Stimulated activated CD8-positive, alpha-beta memory T cell treated with anti-CD3 and anti-CD28 coated beads, Interleukin-15, amount 100 ng/mL, for 48 hours (primary cell): Measurements from ENCODE around the gene DCAKD.

Experiments
- DNase-seq, 2 donors: peaks; one replicate each; pipeline ENCODE4 v3.0.0-alpha.2; 2020; ENCODE audit warnings: low read depth in 2 of 2

The DCAKD gene

DNA sequence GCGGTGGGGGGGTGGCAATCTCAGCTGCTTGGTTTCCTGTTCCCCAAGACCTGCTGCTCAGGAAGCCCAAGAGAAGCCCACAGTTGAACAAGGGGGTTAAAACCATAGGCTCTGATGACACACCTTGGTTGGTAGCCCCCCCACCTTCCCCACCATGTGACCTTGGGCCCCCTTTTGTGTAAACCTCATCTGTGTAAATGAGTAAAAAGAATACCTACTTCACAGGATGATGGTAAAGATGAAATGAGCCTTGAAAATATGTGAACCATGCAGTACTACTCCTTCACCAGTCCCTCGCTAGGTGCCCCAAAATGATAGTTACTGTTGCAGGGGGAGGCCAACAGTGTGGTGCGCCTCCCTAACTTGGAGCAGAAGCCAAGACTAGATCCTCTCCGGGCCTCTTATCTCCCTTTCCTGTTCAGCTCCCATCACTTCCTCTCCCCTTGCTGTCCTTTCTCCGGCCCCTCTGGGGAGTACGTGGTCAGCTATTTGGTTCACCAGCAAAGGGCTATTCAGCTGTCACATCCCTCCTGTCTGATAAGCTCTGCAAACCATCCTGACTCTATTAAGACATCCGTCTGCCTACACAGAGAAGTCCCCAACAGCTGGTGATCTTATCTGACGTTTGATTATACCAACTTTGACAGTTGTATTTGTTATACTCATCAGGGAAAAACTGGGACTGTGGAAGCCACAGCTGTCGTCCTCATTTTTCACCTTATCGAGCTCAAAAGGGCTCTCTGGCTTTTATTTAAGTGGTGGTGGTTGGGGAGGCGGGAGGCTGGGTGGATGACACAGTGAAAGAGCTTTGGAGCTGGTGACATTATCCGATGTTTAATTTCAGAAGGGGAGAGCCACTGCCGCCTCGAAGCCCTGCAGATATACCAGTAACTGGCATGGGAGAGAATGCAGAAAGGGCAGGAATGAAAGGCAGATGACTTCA, 19.9 kb downstream of the DCAKD start:
- DNase-seq: no peak

DNA sequence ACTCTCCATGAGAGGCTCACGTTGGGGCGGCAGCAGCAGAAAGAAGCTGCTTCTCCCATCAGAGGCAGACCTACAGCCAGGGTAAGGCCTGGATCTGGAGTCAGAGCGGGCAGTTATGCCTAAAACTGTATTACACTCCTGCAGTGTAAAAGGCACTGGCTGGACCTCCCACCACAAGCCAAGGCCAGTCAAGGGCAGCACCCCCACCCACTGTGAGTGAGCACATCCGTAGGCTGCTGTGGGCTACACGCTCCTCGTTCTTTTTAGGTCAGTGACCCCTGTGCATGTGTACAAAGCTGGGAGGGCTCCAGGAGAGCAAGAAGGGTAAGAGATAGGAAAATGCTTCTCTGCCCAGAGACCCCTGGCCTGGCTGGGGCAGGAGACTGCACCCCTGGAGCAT, 20.7 kb downstream of the DCAKD start:
- DNase-seq: no peak

DNA sequence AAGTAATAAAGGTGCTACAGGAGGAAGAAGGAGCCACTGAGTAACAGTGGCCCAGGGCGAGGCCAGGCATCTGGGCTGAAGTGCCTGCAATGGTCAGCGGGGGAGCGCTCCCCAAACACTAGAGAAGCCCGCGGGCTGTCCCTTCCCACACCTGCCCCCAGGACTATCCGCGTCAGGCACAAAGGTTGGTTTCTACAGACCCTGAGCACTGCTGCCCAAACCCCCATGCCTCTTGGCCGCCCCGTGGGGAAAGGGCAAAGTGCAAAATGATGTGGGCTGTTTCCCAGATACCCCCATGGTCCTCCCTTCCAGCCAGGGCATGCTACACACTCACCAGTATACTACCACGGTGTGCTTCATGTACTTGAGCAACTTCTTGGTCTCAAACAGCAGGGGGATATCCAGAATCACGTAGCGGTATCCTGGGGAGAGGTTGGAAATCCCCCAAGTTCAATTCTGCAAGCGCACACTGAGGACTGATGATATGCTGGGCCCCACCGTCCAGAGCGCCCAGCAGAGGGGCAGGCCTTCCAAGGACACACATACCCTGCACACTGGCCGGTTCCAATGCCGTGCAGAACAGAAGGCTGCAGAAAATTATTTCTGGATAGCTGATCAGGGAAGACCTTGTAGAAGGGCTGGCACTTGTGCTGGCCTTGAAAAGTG, 21.5 kb downstream of the DCAKD start:
- DNase-seq: no peak

DNA sequence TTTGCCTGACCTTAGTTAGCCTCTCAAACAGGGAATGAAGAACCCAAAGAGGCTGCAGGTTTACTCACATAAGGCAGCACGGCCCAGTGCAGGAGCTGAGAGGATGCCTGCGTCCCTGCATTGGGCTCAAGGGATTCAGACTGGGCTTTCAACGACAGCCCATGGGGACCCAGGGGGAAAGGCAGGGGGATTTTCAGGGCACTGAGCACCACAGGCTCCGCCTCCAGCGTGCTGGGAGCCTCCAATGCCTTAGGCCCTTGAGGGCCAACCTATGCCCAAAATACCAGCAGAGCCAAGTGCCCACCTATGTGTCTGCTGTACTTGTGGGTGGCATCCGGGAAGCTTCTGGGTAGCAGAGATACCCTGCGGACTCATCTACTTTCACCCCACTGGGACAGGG, 22.3 kb downstream of the DCAKD start:
- DNase-seq: no peak

DNA sequence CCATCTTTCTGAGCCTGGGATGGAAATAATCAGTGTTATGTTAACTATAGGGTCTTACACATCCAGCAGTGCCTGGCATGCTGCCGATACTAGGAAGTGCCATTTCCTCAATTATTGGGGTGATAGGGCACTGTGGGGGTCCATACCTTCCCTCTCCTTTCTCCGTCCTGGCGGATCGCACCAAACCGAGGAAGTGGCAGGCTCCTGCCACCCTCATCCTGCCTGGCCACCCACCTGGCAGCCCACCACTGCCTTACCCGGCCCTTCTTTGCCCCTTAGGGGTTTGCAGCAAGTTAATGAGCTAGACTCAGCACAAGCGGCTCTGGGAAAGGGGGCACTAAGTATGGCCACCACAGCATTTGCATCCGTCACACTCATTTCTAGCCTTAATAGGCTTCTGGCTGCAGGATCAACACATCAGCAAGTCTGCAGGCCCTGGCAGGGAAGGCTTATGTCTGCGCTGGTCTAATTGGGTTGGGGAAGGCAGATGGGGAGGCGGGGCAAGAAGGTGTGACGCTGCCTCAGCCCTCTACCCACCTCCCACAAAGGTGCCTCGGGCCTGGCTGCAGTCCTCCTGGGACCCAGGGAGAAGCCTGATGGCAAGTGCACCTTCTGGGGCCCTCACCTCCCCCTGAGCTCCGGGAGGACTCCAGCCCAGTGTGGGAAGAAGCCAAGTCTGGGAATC, 28.6 kb downstream of the DCAKD start:
- no peak for DNase-seq

DNA sequence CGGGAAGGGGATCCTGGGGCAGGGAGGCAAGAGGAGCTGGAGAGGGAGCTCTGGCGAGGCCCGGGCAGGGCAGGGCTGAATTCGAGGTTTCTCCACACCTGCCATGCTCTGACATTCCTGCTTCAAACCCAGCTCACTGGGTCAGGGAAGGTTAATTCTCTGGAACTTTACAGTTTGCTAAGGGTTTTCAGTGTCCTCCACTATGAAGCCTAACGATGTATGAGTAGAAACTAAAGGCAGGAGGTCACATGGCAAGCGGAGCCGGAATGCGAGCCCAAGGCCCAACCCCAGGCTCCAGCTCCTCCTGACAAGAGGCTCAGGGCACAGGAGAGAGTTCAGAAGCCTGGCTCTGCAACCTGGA, 29.2 kb downstream of the DCAKD start:
- DNase-seq: no peak

DNA sequence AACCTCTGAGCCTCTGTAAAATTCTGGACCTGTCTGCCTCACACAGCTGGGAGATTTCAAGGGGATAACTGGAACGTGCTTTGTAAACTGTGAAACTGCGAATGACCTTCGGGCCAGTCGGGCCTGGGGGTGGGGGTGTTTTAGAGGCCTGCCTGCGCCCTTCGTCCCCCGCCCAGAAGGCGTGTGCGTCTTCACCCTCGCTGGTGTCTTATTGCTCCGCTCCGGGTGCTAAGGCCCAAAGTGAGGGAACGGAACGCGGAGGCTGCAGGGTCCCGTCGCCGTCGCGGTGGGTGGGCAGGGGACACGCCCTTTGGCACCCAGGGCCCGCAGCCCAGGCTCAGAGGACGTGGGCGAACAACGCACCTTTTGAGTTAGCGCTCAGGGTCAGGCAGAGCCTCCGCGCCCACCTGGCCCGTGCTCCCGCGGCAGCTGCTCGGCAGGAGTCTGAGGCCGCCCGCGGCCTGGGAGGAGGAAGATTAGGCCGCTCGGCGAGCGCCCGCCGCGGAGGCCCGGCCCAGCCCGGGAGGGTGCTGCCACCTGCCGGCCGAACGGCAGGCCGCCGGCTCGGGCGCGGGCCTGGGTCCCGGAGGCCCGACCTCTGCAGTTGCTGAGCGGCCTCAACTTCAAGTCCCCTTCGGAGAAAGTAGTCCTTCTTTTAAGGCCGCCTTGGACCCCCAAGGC, 29.7 kb downstream of the DCAKD start:
- DNase-seq: peak; percentile 38 to 42

DNA sequence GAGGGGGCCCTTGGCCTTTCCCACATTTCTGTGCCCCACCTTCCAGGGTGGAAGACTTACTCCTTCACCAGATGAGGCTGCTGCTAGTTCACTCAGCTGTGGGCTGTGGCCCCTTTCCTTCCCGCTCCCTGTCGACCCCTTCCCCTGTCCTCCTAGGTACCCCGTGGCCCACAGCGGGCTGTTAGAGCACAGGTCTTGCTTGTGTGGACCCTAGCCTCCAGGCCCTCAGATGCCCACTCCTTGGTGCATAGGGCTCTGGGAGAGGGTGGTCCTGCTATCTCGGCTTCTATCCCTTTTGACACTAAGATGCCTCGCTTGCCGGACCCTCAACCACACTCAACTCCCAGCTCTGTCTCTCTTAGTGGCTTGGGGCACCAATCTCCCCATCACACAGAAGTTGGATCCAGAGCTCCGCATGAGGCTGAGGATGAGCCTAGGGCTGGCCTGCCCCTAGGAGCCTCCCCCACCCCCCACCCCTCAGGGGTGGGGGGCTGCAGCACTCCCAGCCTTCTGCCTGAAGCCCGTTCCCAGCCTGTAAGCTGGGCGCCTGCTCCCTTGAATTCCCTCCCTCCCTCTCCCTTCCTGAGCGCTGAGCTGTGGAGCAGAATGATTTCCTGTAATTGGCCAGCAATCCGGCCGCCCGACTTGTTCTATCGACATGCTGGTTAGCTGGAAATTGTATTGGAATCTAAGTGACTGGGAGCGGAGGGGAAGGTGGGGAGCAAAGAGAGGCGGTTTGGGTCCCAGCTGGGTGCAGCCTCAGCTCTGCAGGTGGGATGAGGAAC, 30.9 kb downstream of the DCAKD start:
- DNase-seq: no peak

DNA sequence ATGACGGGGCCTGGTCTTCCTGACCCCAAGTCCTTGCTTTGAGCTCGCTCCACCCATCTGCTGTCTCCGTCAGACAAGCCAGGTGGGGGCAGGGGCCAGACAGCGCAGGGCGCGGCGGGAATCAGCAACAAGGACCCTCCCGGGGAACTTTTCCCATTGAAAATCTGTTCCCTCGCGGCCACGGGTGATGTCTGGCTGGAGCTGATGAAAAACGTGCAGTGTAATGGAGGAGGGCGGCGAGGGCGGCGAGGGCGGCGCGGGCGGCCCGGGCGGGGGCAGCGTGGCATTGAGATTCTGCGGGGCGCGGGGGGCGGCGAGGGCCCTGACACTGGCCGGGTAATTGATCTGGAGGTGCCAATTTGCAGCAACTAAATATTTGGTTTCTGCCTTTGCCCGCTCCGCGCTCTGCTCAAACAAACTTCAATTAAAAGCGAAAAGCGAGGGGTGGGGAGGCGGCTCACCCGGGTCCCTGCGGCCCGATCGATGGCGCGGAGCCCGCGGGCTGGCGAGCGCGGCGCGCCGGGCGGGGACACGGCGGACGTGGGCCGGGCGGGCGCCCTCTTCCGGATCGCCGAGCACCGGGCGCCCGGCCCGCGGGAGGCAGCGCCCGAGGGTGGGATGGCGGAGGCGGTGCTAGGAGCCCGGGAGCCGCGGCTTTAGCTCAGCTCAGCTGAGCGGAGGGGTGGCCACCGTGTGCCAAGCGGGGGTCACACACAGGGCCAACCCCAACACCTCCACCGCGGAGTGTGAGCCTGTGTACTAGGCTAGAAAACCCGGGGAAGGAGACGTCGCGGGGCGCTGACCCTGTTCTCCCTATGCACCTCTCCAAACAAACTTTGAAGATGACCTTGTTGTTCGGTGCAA, 32.4 kb downstream of the DCAKD start:
- DNase-seq: peak; percentile 25 to 32

DNA sequence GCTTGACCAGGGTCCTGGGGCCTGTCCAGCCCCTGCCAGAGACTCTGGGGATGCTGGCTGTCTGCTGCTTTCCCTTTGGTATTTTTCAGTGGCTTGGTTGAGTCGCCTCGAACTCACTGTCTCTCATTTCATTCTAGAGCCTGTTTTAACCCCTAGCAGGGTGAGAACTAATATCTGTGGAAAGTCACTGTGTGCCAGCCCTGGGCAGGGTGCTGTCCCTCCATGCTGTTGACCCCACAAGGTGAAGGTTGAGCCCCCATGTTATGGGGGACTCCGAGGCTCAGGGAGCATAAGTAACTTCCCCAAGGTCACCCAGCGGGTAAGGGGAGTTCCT, 33.0 kb downstream of the DCAKD start:
- DNase-seq: no peak

DNA sequence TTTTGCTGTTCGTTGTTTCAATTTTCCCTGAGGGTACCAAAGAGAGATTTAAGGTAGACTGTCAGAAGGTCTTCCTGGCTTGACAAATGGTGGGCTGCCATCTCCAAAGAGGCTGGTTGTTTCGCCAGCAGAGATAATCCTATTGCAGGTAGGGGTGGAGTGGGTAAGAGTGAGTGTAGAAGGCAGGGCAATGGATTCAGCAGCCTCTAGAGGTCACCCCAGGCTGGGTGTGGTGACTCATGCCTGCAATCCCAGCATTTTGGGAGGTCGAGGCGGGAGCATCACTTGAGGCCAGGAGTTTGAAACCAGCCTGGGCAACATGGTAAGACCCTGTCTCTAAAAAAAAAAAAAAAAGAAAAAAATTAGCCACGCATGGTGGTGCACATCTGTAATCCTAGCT, 34.6 kb downstream of the DCAKD start:
- DNase-seq: no peak

DNA sequence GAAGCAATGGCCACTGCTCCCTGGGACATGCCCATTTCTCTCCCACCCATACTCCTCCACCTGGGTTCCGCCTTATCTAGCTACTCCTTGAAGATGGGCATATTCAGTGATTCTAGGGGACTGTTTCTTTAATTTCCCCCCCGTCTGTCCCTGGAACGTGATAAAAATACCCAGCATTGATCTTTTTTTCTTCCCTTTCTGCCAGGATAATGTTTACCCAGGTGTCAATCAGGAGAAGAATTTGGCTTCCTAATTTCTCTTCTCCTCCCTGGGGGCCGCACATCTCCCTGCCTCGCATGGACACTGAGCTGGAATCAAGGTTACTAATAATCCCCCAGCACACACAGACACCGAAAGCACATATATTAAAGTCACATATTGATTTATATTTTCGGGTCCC, 35.2 kb downstream of the DCAKD start:
- no peak for DNase-seq

DNA sequence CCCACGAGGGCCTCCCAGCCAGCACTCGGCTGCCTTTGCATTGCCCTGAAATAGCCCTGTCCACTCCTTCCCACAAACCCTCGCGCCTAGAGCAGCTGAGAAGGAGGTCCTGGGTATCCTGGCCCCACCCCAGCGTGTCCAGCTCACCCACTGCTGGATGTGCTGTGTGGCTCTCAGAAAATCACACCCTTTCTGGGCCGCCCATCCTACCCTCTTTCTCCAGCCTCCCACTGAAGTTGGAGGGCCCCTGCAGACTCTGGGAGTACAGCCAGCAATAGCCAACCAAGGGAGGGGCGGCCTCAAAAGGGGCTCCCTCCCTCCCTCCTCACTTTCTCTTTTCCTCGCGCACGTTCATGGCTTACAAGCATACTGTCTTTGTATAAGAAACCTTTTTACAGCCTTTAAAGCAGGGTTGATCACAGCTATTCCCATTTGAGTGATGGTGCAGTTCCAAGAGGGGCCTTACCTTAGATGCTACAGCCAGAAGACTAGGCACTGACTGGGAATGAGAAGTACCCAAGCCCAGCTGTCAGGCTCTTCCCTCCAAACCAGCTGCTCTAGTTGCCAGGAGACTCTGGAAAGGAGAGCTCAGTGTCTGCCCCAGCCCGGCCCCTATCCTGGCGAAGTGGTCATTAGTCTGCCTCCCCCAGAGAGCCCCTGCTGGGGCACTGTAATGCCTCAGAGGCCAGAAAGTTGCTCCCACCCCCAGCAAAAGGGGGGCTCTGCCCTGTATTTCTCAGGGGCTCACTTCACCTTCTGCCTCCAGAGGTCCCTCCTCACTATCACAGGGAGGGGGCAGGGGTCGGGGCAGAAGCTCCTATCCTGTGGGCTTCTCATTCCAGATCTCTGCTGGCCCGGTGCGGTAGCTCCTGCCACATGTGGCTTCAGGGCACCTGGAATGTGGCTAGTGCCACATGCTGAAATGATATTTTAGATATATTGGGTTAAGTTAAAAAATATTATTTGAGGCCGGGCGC, 38.1 kb downstream of the DCAKD start:
- DNase-seq: no peak

DNA sequence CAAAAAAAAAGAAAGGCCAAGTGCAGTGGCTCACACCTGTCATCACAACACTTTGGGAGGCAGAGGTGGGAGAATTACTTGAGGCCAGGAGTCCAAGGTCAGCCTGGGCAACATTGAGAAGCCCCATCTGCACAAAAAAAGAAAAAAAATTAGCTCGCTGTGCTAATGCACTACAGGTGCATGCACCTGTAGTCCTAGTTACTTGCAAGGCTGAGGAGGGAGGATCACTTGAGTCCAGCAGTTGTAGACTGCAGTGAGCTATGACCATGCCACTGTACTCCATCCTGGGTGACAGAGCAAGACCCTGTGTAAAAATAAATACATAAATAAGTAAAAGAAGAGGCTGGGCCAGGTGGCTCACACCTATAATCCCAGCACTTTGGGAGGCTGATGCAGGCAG, 39.7 kb downstream of the DCAKD start:
- DNase-seq: no peak

DNA sequence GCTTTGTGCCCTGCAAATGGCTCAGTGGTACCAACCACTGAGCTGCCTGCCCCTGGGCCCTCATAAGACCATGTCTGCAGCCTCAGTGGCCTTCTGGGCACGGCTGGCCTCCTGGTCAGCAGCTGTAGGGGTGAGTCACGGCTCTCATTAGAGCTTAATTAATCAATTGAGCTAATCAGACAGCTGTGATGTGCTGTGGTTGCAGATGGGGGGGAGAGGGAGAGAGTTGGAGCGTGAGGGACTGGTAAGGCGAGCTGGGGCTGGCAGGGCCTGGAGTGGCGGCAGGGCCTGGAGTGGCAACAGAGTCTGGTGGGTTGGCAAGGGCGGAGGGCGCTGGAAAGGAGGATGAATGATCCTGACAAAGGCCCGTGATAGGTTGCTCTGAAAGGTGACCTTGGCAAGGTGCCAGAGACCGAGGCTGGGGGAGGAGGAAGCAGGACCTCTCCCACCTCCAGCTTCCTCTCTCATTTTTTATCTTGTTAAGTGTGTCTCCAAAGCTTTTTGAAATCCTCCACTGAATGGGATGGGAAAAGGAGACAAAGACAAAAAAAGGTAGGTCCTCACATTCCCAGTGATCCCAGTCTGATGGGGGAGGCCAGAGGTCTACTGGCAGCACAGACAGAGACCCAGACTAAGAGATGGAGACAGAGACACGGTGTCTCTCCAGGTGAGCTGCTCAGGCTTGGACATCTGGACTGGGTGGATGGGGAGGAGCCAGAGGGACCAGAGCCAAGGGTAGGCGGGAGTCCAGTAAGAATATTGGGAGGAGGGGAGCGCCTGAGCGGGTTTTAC, 41.6 kb downstream of the DCAKD start:
- no peak for DNase-seq

DNA sequence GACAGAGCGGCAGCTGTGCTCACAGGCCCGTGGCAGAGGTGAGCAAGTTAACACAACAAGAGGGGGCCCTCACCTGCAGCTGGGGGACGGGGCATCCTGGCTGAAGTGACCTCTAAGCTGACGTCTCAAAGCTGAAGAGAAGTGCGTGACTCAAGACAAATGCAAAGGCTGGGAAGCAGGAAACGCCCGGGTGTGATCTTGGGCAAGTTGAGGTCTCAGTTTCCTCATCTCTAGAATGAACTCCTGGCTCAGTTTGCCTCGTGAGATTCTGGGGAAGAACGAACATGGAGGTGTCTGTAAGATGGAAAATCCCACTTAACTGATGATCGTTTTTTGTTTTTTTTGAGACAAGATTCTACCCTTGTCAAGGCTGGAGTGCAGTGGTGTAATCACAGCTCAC, 43.2 kb downstream of the DCAKD start:
- DNase-seq: no peak

DNA sequence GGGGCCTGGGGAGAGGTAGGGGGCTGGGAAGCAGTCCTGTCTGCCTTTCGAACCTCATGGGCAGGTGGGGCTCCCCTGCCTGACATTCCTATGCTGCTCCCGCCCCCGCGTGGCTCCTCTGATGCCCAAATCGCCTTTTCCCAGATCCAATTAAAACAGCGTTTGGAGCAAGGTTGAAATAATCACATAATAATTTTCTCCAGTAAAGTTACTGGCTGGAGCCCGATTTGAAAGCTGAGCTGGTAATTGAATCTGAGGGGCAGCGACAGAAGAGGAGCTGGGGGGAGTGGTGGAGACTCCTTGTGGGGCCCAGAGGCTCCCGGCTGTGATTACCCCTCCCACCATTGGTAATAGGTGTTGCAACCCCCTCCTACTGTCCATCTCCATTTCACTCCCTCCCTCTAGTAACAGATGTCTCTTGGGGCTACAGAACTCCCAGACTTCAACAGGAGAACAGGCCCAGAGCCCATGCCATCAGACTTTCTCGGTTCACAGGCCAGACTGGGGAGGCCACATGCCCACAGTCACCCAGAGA, 44.4 kb downstream of the DCAKD start:
- no peak for DNase-seq

DNA sequence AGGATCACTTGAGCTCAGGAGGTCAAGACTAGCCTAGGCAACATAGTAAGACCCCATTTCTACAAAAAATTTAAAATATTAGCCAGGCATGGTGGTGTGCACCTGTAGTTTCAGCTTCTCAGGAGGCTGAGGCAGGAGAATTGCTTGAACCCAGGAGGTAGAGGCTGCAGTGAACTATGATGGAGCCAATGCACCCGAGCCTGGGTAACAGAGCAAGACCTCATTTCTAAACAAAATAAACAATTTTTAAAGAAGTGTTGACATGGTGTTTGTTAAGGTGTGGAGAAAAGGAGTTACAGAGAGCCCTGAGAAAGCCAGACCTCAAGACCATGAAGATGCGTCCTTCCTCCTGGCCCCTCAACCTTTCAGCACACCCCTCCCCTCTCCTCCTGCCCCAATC, 45.7 kb downstream of the DCAKD start:
- DNase-seq: no peak
